DND-41 (cell line): ENCODE data around the gene TMEM225.

Experiments used
- EZH2 ChIP-seq: IDR thresholded peaks from 3 replicates; pipeline ENCODE4 v1.6.1; 2012; ENCODE audit warnings: borderline replicate concordance, low read depth, mild to moderate bottlenecking, moderate library complexity, low read length, inconsistent platforms; ENCODE audit not compliant: severe bottlenecking
- TF ChIP-seq, protein P1 (sequence below): IDR thresholded peaks from 2 replicates; pipeline ENCODE4 v1.5.1; 2012; ENCODE audit warnings: borderline replicate concordance, low read length, moderate library complexity, mild to moderate bottlenecking; ENCODE audit not compliant: poor library complexity, severe bottlenecking; ENCODE audit errors: extremely low read depth

- TF ChIP-seq, protein P1, sequence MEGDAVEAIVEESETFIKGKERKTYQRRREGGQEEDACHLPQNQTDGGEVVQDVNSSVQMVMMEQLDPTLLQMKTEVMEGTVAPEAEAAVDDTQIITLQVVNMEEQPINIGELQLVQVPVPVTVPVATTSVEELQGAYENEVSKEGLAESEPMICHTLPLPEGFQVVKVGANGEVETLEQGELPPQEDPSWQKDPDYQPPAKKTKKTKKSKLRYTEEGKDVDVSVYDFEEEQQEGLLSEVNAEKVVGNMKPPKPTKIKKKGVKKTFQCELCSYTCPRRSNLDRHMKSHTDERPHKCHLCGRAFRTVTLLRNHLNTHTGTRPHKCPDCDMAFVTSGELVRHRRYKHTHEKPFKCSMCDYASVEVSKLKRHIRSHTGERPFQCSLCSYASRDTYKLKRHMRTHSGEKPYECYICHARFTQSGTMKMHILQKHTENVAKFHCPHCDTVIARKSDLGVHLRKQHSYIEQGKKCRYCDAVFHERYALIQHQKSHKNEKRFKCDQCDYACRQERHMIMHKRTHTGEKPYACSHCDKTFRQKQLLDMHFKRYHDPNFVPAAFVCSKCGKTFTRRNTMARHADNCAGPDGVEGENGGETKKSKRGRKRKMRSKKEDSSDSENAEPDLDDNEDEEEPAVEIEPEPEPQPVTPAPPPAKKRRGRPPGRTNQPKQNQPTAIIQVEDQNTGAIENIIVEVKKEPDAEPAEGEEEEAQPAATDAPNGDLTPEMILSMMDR: no peak
- TF ChIP-seq EZH2: no peak
Measured at GRCh38 chr11:123899792-123900191, 14.3 kb upstream of the TMEM225 start.
